ENCODE measurements around the gene VIM. TPM values are rescaled to one million over a fixed set of nuclear protein-coding genes. Genes with fewer than 3 reads are reported as not detected.

VIM gene
- 689 TPM for polyA plus RNA-seq (2013, experiment 1 of 2)
- polyA plus RNA-seq (2013, experiment 2 of 2) = 669 TPM

- H3K79me1 ChIP-seq (ENCODE audit: low read depth, low read length) = peaks cover 5% of the 10 kb centered on the region
- WGBS, 2 donors (ENCODE audit: extremely low coverage in 2 of 2, insufficient read length in 2 of 2, insufficient replicate concordance in 1 of 2) = no CpG with 5 or more reads among the region's 77 CpGs
- peaks cover 9 to 24% of the 10 kb centered on the region in 2 donors for H3K4me1 ChIP-seq (ENCODE audit: control insufficient read depth in 2 of 2, insufficient read depth in 1 of 2, low read depth in 1 of 2, low read length in 2 of 2)
These were observed at the start of gene VIM for GRCh38 chr10:17228091-17229015. TSS of gene VIM (plus strand) at chr10:17228241. CDS start at chr10:17229423, 1,182 bp downstream.

GRCh38 chr10:17179002-17179401 is 49.0 kb upstream of the VIM start:
- Histone ChIP-seq H3K9me3 (replicated peaks in 1 of 2; ENCODE audit: control insufficient read depth in 2 of 2, insufficient read depth in 1 of 2, low read depth in 1 of 2, low read length in 2 of 2) (no peaks in the 10 kb centered on the region), H3K23ac (ENCODE audit: low read depth, low read length, poor library complexity) (no peak overlapping the region), H2AK5ac (ENCODE audit: low read depth, low read length) (no peak overlapping the region), H3K4me2 (ENCODE audit: insufficient read depth, low read length, poor library complexity, severe bottlenecking) (no peak overlapping the region), H2AFZ (ENCODE audit: low read length) (no peak overlapping the region), H4K8ac (ENCODE audit: low read depth, low read length) (no peak overlapping the region), H3K27ac (replicated peaks; ENCODE audit: low read length) (no peak overlapping the region), H3K36me3 (replicated peaks in 1 of 2; ENCODE audit: control insufficient read depth in 2 of 2, insufficient read depth in 2 of 2, low read length in 2 of 2) (no peaks in the 10 kb centered on the region), H2BK12ac (ENCODE audit: low read length) (no peak overlapping the region), H2BK5ac (ENCODE audit: low read length) (no peak overlapping the region), H3K79me1 (ENCODE audit: low read depth, low read length) (no peaks in the 10 kb centered on the region), H3K18ac (ENCODE audit: low read length) (no peak overlapping the region), H3K4ac (ENCODE audit: low read length) (no peak overlapping the region), H2BK120ac (ENCODE audit: low read depth, low read length) (no peak overlapping the region), H3K4me1 (ENCODE audit: control insufficient read depth in 2 of 2, insufficient read depth in 1 of 2, low read depth in 1 of 2, low read length in 2 of 2) (peaks cover 3 to 6% of the 10 kb centered on the region in 2 donors), H3K14ac (ENCODE audit: low read length) (no peak overlapping the region), H4K91ac (ENCODE audit: low read depth, low read length, poor library complexity) (no peak overlapping the region), H3K27me3 (ENCODE audit: control insufficient read depth in 3 of 3, insufficient read depth in 3 of 3, low read depth in 1 of 3, low read length in 3 of 3) (no peaks in the 10 kb centered on the region), H3K9ac (ENCODE audit: low read depth, low read length, poor library complexity) (no peak overlapping the region), H3K4me3 (ENCODE audit: low read length in 2 of 2) (no peak overlapping the region), H2BK15ac (ENCODE audit: low read length) (no peak overlapping the region)
- WGBS, 2 donors (ENCODE audit: extremely low coverage in 2 of 2, insufficient read length in 2 of 2, insufficient replicate concordance in 1 of 2) = no CpG with 5 or more reads among the region's 3 CpGs
- DNase-seq (ENCODE audit: low spot score) = no peak

More at GRCh38 chr10:17228091-17229015, at the start of gene VIM:
- peak within 1 kb of the TSS; percentile 92 for H2BK5ac ChIP-seq (ENCODE audit: low read length)
- H3K36me3 ChIP-seq (replicated peaks in 1 of 2; ENCODE audit: control insufficient read depth in 2 of 2, insufficient read depth in 2 of 2, low read length in 2 of 2) = peaks cover 5 to 40% of the 10 kb centered on the region in 2 donors
- peak within 1 kb of the TSS; percentile 60 for H3K14ac ChIP-seq (ENCODE audit: low read length)
- peak within 1 kb of the TSS; percentile 56 for H2AK5ac ChIP-seq (ENCODE audit: low read depth, low read length)
- H2AFZ ChIP-seq (ENCODE audit: low read length) = peak within 1 kb of the TSS; percentile 87
- peak within 1 kb of the TSS; percentile 65 for H2BK120ac ChIP-seq (ENCODE audit: low read depth, low read length)
- peak within 1 kb of the TSS; percentile 97 for H3K27ac ChIP-seq (replicated peaks; ENCODE audit: low read length)
- peak within 1 kb of the TSS; percentile 85 for H3K4me2 ChIP-seq (ENCODE audit: insufficient read depth, low read length, poor library complexity, severe bottlenecking)
- no peaks in the 10 kb centered on the region for H3K27me3 ChIP-seq (ENCODE audit: control insufficient read depth in 3 of 3, insufficient read depth in 3 of 3, low read depth in 1 of 3, low read length in 3 of 3)
- H4K91ac ChIP-seq (ENCODE audit: low read depth, low read length, poor library complexity) = peak within 1 kb of the TSS; percentile 82
- peak within 1 kb of the TSS; percentile 98 for H3K18ac ChIP-seq (ENCODE audit: low read length)
- H2BK12ac ChIP-seq (ENCODE audit: low read length) = no peak within 1 kb of the TSS
- H4K8ac ChIP-seq (ENCODE audit: low read depth, low read length) = no peak within 1 kb of the TSS
- H3K9ac ChIP-seq (ENCODE audit: low read depth, low read length, poor library complexity) = peak within 1 kb of the TSS; percentile 92
- DNase-seq (ENCODE audit: low spot score) = peak; percentile 87
- H2BK15ac ChIP-seq (ENCODE audit: low read length) = peak within 1 kb of the TSS; percentile 69
- peaks cover 0 to 1% of the 10 kb centered on the region in 2 donors for H3K9me3 ChIP-seq (replicated peaks in 1 of 2; ENCODE audit: control insufficient read depth in 2 of 2, insufficient read depth in 1 of 2, low read depth in 1 of 2, low read length in 2 of 2)
- peak within 1 kb of the TSS; percentile 3 for H3K23ac ChIP-seq (ENCODE audit: low read depth, low read length, poor library complexity)
- H3K4ac ChIP-seq (ENCODE audit: low read length) = no peak within 1 kb of the TSS
- peak within 1 kb of the TSS; percentile 85 to 100 for H3K4me3 ChIP-seq (ENCODE audit: low read length in 2 of 2)

GRCh38 chr10:17181110-17181509 is 46.9 kb upstream of the VIM start:
- WGBS, 2 donors (ENCODE audit: extremely low coverage in 2 of 2, insufficient read length in 2 of 2, insufficient replicate concordance in 1 of 2) = no CpG with 5 or more reads among the region's 5 CpGs
- Histone ChIP-seq H2BK5ac (ENCODE audit: low read length) (no peak overlapping the region), H3K4me2 (ENCODE audit: insufficient read depth, low read length, poor library complexity, severe bottlenecking) (no peak overlapping the region)

GRCh38 chr10:17181751-17182150 is 46.3 kb upstream of the VIM start:
- Histone ChIP-seq H3K27ac (replicated peaks; ENCODE audit: low read length) (no peak overlapping the region), H3K4me2 (ENCODE audit: insufficient read depth, low read length, poor library complexity, severe bottlenecking) (no peak overlapping the region), H3K27me3 (ENCODE audit: control insufficient read depth in 3 of 3, insufficient read depth in 3 of 3, low read depth in 1 of 3, low read length in 3 of 3) (no peaks in the 10 kb centered on the region), H2BK5ac (ENCODE audit: low read length) (no peak overlapping the region), H3K79me1 (ENCODE audit: low read depth, low read length) (no peaks in the 10 kb centered on the region), H3K36me3 (replicated peaks in 1 of 2; ENCODE audit: control insufficient read depth in 2 of 2, insufficient read depth in 2 of 2, low read length in 2 of 2) (no peaks in the 10 kb centered on the region), H3K4me3 (ENCODE audit: low read length in 2 of 2) (no peak overlapping the region), H2AFZ (ENCODE audit: low read length) (no peak overlapping the region), H3K9ac (ENCODE audit: low read depth, low read length, poor library complexity) (no peak overlapping the region), H3K9me3 (replicated peaks in 1 of 2; ENCODE audit: control insufficient read depth in 2 of 2, insufficient read depth in 1 of 2, low read depth in 1 of 2, low read length in 2 of 2) (no peaks in the 10 kb centered on the region), H4K91ac (ENCODE audit: low read depth, low read length, poor library complexity) (no peak overlapping the region), H4K8ac (ENCODE audit: low read depth, low read length) (no peak overlapping the region), H3K18ac (ENCODE audit: low read length) (no peak overlapping the region), H2AK5ac (ENCODE audit: low read depth, low read length) (no peak overlapping the region), H3K4me1 (ENCODE audit: control insufficient read depth in 2 of 2, insufficient read depth in 1 of 2, low read depth in 1 of 2, low read length in 2 of 2) (no peaks in the 10 kb centered on the region), H3K4ac (ENCODE audit: low read length) (no peak overlapping the region), H2BK15ac (ENCODE audit: low read length) (no peak overlapping the region), H3K23ac (ENCODE audit: low read depth, low read length, poor library complexity) (no peak overlapping the region), H3K14ac (ENCODE audit: low read length) (no peak overlapping the region), H2BK120ac (ENCODE audit: low read depth, low read length) (no peak overlapping the region), H2BK12ac (ENCODE audit: low read length) (no peak overlapping the region)
- no peak for DNase-seq (ENCODE audit: low spot score)
- WGBS, 2 donors (ENCODE audit: extremely low coverage in 2 of 2, insufficient read length in 2 of 2, insufficient replicate concordance in 1 of 2) = no CpG with 5 or more reads among the region's 3 CpGs

More at GRCh38 chr10:17181110-17181509, 46.9 kb upstream of the VIM start:
- no peak overlapping the region for H3K14ac ChIP-seq (ENCODE audit: low read length)
- no peak overlapping the region for H2AFZ ChIP-seq (ENCODE audit: low read length)
- H3K9ac ChIP-seq (ENCODE audit: low read depth, low read length, poor library complexity) = no peak overlapping the region
- H3K23ac ChIP-seq (ENCODE audit: low read depth, low read length, poor library complexity) = no peak overlapping the region
- no peak overlapping the region for H3K4ac ChIP-seq (ENCODE audit: low read length)
- H3K4me3 ChIP-seq (ENCODE audit: low read length in 2 of 2) = no peak overlapping the region
- no peak for DNase-seq (ENCODE audit: low spot score)
- H2BK12ac ChIP-seq (ENCODE audit: low read length) = no peak overlapping the region
- no peaks in the 10 kb centered on the region for H3K27me3 ChIP-seq (ENCODE audit: control insufficient read depth in 3 of 3, insufficient read depth in 3 of 3, low read depth in 1 of 3, low read length in 3 of 3)
- H3K27ac ChIP-seq (replicated peaks; ENCODE audit: low read length) = no peak overlapping the region
- H2BK15ac ChIP-seq (ENCODE audit: low read length) = no peak overlapping the region
- no peak overlapping the region for H4K91ac ChIP-seq (ENCODE audit: low read depth, low read length, poor library complexity)
- H3K4me1 ChIP-seq (ENCODE audit: control insufficient read depth in 2 of 2, insufficient read depth in 1 of 2, low read depth in 1 of 2, low read length in 2 of 2) = no peaks in the 10 kb centered on the region
- no peak overlapping the region for H2AK5ac ChIP-seq (ENCODE audit: low read depth, low read length)
- H3K18ac ChIP-seq (ENCODE audit: low read length) = no peak overlapping the region
- no peaks in the 10 kb centered on the region for H3K9me3 ChIP-seq (replicated peaks in 1 of 2; ENCODE audit: control insufficient read depth in 2 of 2, insufficient read depth in 1 of 2, low read depth in 1 of 2, low read length in 2 of 2)
- no peak overlapping the region for H2BK120ac ChIP-seq (ENCODE audit: low read depth, low read length)
- H3K79me1 ChIP-seq (ENCODE audit: low read depth, low read length) = no peaks in the 10 kb centered on the region
- H4K8ac ChIP-seq (ENCODE audit: low read depth, low read length) = no peak overlapping the region
- no peaks in the 10 kb centered on the region for H3K36me3 ChIP-seq (replicated peaks in 1 of 2; ENCODE audit: control insufficient read depth in 2 of 2, insufficient read depth in 2 of 2, low read length in 2 of 2)
